HS-27A (cell line): ENCODE measurements around the gene CRYGN.

Experiments used
- DNase-seq: peaks from one replicate; pipeline ENCODE4 v3.0.0-alpha.2; 2012; ENCODE audit warnings: low read depth, missing footprints

Gene CRYGN

DNA sequence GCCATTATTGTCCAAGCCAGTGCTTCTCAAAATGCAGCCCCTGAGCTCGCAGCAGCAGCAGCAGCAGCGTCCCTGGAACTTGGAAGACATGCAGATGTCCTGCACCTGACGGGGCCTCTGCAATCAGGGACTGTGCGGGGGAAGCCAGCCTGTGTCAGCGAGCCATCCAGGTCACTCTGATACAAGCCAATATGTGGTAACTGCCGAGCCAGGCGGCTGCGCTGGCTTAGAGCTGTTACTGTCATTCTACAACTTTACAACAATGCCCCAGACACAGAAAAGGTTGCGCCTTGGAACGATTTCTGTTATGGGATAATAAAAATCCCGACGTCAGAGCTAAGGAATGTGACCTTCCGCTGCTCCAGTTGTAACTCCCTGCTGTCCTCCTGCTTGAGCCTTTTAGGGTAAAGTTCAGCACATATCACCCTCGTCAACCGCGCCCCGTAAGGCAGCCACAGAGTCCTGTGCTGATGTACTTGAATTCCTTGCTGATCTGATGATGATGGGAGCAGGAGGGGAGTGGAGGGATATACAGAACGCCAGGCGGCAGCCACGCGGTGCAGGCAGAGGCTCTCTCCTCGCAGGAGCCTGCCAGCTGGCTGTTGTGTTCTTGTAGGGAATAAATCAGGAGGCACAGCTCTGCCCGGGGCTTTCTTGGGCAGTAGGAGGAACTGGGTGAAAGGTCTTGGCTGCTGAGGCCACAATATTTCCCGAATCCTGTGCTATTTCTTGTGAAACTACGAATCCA, 20.0 kb upstream of the CRYGN start:
- peak; percentile 62 for DNase-seq

DNA sequence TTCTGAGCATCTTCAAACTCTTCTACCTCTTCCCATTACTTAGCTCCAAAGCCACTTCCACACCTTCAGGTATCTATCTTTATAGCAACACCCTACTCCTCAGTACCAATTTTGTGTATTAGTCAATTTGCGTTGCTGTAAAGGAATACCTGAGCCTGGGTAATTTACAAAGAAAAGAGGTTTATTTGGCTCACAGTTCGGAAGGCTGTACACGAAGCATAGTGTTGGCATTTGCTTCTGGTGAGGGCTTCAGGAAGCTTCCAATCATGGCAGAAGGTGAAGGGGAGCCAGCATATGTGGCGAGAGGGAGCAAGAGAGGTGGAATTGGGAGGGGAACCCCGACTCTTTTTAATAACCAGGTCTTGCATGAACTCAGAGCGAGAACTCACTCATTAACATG, 17.6 kb upstream of the CRYGN start:
- DNase-seq = no peak

DNA sequence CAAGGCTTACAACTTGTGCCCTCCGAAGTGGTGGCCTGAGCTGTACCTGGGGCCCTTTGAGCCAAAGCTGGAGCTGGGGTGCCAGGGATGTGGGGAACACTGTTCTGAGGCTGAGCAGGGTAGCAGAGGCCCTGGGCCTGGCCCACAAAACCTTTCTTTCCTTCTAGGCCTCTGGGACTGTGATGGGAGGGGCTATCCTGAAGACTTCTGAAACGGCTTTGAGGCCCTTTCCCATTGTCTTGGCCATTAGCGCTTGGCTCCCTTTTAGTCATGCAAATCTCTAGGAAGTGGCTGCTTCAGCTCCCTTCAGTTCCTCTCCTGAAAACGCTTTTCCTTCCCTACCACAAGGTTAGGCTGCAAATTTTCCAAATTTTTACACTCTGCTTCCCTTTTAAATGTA, 16.8 kb upstream of the CRYGN start:
- DNase-seq = no peak

DNA sequence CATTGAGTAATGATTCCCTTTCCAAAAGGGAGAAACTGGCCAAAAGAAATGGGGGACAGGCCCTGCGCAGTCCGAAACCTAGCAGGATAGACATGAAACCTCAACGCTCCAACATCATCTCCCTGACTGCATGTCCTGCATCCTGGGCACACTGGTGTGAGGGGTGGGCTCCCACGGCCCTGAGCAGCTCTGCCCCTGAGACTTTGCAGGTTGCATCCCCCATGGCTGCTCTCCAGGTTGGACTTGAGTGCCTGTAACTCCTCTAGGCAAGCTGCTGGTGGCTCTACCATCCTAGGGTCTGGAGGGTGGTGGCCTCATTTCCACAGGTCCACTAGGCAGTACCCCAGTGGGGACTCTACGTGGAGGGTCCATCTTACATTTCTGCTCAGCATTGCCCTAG, 16.3 kb upstream of the CRYGN start:
- DNase-seq = no peak

DNA sequence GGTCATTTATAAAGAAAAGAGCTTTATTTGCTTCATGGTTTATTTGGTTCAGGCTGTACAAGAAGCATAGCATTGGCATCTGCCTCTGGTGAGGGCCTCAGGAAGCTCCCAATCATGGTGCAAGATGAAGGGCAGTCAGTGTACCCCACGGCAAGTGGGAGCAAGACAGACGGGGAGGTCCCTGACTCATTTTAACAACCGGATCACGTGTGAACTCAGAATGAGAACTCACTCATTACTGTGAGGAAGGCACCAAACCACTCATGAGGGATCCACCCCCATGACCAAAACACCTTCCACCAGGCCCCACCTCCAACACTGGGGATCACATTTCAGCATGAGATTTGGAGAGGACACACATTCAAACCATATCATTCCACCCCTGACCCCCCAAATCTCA, 15.7 kb upstream of the CRYGN start:
- no peak for DNase-seq

DNA sequence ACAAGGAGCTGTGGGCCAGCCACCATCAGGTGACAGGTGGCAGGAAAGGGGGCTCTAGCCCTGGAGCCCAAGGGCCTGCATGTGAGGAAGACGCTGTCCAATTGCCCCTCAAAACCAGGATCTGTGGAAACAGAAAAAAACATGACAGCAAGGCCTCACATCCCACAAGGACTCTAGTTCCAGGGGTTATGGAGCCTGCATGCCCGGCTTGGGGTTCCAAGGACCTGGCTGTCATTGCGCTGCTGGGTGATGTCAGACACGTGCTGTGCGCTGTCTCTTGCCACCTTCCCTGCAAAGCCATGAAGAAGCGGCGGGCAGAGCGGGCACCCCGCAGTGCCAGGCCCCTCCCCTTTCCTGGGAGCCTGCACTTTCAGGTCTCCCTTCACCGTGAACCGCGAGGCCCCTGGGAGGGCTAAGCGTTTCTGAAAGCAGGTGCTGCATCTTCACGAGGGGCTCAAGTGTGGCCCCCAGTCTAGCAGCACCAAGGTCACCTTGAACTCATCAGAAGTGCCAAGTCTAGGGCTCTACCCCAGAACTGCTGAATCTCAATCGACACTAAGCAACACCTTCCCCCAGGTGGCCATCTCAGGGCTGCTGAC, 15.1 kb upstream of the CRYGN start:
- no peak for DNase-seq

DNA sequence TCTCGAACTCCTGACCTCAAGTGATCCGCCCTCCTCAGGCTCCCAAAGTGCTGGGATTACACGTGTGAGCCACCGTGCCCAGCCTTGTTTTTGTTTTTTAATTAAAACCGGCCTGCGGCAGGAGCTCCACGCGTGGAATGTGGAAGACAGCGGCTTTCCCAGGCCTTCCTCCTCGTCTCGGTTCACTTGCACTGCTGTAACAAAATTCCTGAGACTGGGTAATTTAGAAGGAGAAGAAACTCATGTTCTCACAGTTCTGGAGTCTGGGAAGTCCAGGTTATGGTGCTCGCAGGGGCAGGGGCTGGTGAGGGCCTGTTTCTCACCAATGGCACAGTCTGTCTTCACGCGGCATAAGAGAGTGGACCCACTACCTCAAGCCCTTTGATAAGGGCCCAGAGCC, 14.4 kb upstream of the CRYGN start:
- no peak for DNase-seq

DNA sequence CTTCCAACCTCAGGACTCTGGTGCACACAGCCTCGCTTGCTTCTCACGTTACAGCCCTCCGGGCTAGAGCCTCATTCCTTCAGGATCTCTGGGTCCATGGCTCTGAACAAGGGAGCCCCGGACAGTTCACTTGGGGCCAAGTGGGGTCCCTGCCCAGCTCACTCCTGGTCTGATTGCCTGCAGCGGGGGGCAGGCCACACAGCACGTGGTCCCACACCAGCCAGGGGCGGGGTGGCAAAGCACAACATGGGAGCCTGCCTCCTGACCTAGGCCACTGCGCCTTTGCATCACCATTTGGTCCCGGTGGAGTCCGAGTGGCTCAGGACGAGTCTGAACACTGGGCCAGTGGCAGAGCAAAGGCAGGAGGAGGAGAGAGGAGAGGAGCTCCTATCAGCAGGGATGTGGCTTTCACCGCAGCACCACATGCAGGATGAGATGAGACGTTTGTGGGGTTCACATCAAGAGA, 13.4 kb upstream of the CRYGN start:
- no peak for DNase-seq

DNA sequence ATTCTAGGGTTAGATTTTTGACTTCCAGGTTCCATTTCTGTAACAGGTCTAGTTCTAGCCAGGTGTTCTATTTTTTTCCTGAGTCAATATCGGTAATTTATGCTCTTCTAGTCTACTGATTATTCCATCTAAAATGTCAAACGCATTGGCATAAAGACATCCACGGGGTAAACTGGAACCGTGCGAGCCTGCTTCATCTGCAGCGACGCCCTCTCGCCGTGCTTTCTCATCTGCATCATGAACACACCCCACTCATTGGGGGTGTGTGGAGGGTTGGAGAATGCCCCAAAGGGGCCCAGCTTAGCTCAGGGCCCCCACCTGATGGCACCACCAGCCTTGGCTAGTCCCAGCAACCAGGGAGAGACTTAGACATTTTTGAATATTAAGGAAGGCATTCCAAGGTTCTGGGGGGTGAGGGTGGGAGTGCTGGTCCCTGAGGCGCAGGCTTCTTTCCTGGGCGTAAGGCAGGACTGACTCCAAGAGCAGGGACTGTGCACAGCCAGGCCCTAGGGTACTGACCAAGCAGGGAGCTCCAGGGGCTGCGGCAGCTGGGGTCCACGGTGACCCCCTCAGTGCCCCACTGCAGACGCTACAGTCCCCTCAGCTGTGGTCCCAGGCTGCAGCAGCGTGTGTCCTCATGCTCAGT, 12.9 kb upstream of the CRYGN start:
- no peak for DNase-seq

DNA sequence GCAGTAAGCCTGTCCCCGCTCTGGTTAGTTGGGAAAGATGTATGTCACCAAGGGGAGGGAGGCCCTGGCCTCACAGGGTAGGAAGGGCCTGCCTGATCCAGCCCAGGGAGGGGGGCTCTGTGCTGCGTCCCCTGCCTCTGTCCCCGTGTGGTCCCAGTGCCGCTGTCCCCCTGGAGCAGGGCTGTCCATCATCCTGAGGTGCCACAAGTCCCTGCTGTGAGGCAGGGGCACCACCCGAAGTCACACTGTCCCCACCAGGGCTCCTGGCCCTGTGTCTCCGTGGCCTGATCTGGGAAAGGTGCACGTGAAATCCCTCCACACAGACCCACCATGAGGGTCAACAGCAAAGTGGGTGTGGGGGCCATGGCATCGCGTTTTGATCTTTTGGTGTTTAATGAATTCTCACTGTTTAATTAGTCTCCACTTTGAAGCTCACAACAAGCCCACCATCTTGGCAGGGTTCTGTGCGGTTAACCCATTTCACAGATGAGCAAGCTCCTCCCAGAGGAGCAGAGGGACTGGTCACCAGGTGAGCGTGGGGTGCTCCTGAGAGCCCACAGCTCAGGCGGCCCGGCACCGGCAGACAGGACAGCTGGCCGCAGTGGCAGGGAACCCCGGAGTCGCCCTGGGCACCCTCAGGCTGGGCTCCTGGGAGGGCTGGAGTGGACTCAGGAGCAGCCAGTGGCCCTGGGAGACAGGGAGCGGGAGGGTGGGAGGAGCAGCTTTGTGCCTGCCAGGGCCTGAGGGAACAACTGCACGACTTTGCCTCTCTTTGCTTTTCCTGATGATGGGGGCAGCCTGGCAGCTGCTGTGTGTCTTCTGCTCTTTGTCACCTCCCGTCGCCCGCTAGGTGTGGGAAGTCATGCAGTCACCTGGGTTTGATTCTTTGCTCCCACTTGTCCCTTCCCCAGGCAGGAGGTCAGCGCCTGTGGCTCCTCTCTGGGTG, 12.0 kb upstream of the CRYGN start:
- DNase-seq = no peak

DNA sequence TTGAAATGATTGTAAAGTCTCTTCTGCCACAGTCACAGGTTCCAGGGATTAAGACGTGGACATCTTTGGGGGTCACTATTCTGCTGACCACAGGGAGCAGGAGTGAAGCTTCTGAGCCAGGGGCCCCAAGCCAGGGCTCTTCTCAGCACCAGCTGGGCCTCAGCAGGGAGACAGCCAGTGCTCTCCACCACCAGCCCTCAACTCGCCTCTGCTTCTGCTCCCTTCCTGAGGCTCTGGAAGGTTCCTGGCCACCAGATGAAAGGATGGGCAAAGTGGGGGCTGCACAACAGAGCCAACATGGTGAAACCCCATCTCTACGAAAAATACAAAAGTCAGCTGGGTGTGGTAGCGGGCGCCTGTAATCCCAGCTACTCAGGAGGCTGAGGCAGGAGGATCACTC, 11.2 kb upstream of the CRYGN start:
- DNase-seq = no peak

DNA sequence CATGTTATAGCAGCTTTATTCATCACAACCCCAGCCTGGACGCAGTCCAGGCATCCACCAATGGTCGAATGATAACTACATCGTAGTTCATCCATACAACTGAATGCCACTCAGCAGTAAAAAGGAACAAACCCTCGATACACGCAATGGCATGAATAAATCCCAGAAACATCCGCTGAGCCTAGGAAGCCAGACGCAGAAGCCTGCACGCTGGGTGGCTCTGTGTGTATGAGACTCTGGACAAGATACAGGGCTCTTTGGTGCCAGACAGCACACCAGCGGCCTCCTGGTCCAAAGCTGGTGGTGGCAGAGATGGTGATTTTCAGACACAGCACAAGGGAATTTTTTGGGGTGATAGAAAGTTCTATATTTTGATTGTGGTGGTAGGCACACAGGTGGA, 10.0 kb upstream of the CRYGN start:
- no peak for DNase-seq

DNA sequence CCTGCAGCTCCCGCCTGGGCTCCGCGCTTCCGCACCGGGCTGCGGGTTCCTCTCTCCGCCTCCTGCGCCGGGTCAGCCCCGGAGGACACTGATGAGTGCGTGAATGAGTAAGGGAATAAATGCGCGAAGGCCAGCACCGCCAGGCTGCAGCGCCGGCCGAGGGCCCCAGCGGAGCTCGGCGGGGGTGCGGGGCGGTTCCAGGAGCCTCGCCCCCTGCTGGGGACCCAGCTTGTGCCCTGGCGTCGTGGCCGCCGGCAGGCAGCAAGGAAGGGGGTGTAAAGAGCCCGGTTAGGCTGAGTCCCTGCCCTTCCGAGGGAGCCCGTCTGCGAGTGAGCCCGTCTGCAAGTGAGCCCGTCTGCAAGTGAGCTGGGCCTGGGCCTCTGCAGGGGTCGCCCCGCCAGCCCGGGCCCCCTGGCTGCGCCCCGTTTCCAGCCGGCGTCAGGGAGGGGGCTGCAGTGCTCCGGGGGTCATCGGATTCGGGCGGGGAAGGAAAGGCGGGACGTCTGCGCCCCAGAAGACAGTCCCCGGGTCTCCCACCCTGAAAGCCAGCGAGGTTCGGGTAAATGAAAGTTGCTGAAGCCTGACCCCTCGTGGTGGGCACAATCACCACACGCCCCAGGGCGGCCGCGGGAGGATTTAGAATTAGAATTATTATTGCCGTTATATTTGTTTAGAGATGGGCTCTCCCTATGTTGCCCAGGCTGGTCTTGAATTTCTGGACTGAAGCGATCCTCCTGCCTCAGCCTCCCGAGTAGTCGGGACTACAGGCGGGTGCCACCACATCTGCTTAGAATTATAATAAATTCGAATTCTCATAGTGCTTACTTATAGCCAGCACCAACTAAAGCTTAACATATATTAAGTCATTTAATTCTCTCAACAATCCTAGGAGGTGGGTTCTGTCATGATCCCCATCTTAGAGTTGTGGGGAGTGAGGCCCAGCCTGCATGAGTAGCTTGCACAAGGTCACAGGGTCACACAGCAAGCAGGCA, 8.6 kb upstream of the CRYGN start:
- no peak for DNase-seq

DNA sequence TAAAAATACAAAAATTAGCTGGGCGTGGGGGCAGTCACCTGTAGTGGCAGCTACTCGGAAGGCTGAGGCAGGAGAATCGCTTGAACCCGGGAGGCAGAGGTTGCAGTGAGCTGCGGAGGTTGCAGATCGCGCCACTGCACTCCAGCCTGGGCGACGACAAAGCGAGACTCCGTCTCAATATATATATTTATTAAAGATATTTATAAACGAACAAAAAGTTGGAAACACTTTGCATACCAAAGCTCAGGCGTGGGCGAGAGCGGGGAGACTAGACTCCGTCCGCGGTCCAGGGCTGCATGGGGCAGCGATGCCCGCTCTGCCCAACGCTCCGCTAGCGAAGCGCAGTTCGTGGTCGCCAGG, 7.9 kb upstream of the CRYGN start:
- DNase-seq = no peak

DNA sequence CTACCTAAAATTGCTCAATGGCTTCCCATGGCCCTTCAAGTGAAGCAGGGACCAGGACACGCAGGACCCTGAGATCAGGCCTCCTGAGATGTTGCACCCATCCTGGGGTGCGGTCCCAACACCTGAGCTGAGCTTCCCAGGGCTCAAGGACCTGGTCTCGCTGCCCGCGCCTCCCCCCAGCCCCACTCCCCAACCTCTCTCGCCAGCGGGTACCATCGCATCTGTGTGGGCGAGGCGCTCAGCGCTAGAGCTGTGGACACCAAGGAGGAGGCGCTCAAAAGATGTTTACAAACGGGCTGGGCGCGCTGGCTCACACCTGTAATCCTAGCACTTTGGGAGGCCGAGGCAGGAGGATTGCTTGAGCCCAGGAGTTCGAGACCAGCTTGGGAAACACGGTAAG, 7.4 kb upstream of the CRYGN start:
- no peak for DNase-seq

DNA sequence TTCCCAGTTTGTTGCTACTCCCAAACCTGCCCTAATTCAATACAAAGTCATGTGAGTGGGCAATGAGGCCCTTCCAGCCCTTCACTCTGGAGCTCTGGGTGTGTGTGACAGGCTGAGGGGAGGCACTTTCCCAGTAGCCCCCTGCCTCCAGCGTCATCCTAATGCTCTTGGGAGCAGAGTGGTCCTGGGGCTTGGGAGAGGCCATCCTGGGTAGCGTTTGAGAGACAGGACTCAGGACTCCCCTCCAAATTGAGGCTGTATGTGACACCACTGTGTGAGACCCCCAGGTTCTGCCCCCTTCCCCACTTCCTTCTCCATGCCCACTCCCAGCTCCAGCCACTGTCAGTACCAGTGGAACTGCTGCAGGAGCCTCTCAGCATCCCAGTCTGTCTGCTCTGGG, 6.5 kb upstream of the CRYGN start:
- DNase-seq = no peak

DNA sequence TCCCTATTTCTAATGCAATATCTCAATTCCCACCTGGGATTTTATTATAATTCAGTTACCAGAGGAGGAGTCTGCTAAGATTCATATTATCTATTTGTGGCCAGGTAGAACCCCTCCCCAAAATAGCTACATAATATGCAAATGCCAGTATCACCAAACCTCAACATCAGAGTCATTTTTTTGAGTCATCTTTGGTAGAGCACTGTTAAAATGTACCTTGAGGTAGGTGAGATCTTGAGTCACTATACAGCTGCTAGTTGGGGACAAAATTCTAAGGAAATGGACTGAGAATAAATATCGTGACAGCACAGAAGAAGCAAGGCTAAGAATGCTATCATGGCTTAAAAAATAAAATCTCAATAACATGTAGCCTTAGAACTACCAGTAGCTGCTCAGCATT, 4.7 kb upstream of the CRYGN start:
- no peak for DNase-seq

DNA sequence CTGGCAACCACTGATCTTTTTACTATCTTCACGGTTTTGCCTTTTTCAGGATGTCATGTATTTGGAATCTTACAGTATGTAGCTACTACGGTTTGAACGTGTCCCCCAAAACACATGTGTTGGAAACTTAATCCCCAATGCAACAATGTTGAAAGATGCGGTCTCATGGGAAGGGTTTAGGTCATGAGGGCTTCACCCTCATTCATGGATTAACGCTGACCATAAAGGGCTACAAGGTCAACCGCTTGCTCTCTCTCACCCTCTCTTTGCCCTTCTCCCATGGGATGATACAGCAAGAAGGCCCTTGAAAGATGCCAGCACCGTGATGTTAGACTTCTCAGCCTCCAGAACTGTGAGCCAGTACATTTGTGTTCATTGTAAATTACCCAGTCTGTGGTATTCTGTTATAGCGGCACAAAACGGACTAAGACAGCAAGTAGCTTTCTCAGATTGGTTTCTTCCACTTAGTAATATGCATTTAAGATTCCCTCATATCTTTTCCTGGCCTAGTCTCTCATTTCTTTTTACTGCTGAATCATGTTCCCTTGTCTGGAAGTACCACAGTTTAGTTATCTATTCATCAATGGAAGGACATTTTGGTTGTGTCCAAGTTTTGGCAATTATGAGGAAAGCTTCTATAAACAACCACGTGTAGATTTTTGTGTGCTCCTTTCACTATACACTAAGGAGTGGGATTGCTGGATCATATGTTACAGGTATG, 3.0 kb upstream of the CRYGN start:
- no peak for DNase-seq

DNA sequence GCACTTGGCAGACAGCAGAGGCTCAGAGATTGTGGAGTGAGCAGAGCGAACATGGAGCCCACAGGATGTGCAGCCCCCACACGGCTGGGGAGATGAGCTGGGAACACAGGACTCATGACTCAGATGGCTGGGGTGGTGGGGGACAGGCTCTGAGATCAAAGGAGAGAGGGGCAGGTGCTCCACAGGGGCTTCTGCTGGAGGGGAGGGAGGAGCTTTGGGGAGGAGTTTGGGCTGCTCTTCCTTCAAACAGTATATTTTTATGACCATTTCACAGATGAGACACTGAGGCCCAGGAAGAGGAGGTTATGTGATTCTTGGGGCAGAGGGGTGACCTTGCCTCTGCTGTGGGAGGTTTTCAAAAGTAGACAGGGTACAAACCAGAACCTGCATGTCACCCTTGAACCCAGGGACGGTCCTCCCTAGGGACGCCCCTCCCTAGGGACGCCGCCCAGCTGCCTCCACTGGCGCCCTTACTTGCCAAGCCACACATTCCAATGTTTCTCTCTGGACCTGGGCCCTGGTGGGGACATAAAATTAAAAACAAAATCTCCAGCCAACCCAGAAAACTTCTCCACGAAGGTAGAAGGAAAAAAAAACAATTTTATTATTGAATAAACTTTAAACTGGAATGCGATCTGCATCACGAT, 981 bp upstream of the CRYGN start:
- DNase-seq = no peak
